CD14-positive monocyte (primary cell): Measurements from ENCODE around the gene MGAT5. TPM values are rescaled to one million over a fixed set of nuclear protein-coding genes. Genes with fewer than 3 reads are reported as not detected.

Source experiments
- DNase-seq, 3 donors: peaks; one replicate each; pipeline ENCODE4 v3.0.0-alpha.2; 2011 to 2022
- H2AFZ ChIP-seq: 2 replicates; pipeline ENCODE4 v1.6.0; 2012; ENCODE audit warnings: mild to moderate bottlenecking, low read depth, low read length, inconsistent platforms; ENCODE audit not compliant: insufficient read depth, poor library complexity, severe bottlenecking
- H3K27ac ChIP-seq, 2 donors: 1 replicate in 1 of 2; 2 replicates in 1 of 2; pipeline ENCODE4 v1.5.1; 2012 to 2013; ENCODE audit warnings: low read length in 2 of 2, control low read depth in 1 of 2, inconsistent platforms in 1 of 2, low read depth in 1 of 2, mild to moderate bottlenecking in 1 of 2
- H3K27me3 ChIP-seq, 2 donors: one replicate each; pipeline versions ENCODE4 v1.6.0 to v1.6.1; 2011 to 2013; ENCODE audit warnings: low read length in 2 of 2; ENCODE audit not compliant: control insufficient read depth in 2 of 2, insufficient read depth in 2 of 2
- H3K36me3 ChIP-seq, 2 donors: replicated peaks in 1 of 2; 1 replicate in 1 of 2; 2 replicates in 1 of 2; pipeline versions ENCODE4 v1.5.1 to v1.6.1; 2012 to 2013; ENCODE audit warnings: low read length in 2 of 2, control low read depth in 1 of 2, inconsistent platforms in 1 of 2, mild to moderate bottlenecking in 1 of 2; ENCODE audit not compliant: insufficient read depth in 2 of 2, control insufficient read depth in 1 of 2
- H3K4me1 ChIP-seq, 2 donors: 1 replicate in 1 of 2; 2 replicates in 1 of 2; pipeline versions ENCODE4 v1.5.1 to v1.6.1; 2012 to 2013; ENCODE audit warnings: low read length in 2 of 2, control low read depth in 1 of 2, inconsistent platforms in 1 of 2, mild to moderate bottlenecking in 1 of 2, moderate library complexity in 1 of 2; ENCODE audit not compliant: insufficient read depth in 2 of 2, control insufficient read depth in 1 of 2
- H3K4me2 ChIP-seq: replicated peaks from 2 replicates; pipeline ENCODE3; 2012; ENCODE audit warnings: low read length, moderate library complexity, mild to moderate bottlenecking; ENCODE audit not compliant: poor library complexity, severe bottlenecking; ENCODE audit errors: extremely low read depth
- H3K4me3 ChIP-seq, 3 experiments: fragments of 200-600 bp in 1 of 3; sonication (generic) in 1 of 3; replicated peaks in 1 of 3; 1 replicate in 2 of 3; 2 replicates in 1 of 3; pipeline ENCODE4 v1.5.1; 2011 to 2013; ENCODE audit warnings: low read length in 3 of 3, mild to moderate bottlenecking in 3 of 3, control low read depth in 2 of 3, low read depth in 2 of 3, inconsistent platforms in 1 of 3, moderate library complexity in 1 of 3
- H3K79me2 ChIP-seq: 2 replicates; pipeline ENCODE4 v1.6.0; 2012; ENCODE audit warnings: mild to moderate bottlenecking, control low read depth, inconsistent platforms, low read length, moderate library complexity; ENCODE audit not compliant: insufficient read depth
- H3K9ac ChIP-seq: 2 replicates; pipeline ENCODE4 v1.6.0; 2017; ENCODE audit warnings: low read length, mild to moderate bottlenecking; ENCODE audit not compliant: insufficient read depth, poor library complexity, severe bottlenecking
- H3K9me3 ChIP-seq, 2 donors: replicated peaks in 1 of 2; 1 replicate in 1 of 2; 2 replicates in 1 of 2; pipeline versions ENCODE4 v1.5.1 to v1.6.1; 2012 to 2013; ENCODE audit warnings: low read length in 2 of 2, control low read depth in 1 of 2; ENCODE audit not compliant: control insufficient read depth in 1 of 2, insufficient read depth in 1 of 2
- H4K20me1 ChIP-seq: 2 replicates; pipeline ENCODE4 v1.6.0; 2012; ENCODE audit warnings: mild to moderate bottlenecking, low read length, control low read depth, moderate library complexity; ENCODE audit not compliant: insufficient read depth
- H3K27ac Mint-ChIP-seq, 7 donors: one replicate each; pipeline ENCODE4 v1.8.0; 2020; ENCODE audit warnings: mild to moderate bottlenecking in 7 of 7, mixed read lengths in 7 of 7, moderate library complexity in 6 of 7, inconsistent platforms in 2 of 7
- H3K27me3 Mint-ChIP-seq, 3 donors: one replicate each; pipeline ENCODE4 v1.8.0; 2021 to 2022; ENCODE audit warnings: low read depth in 3 of 3, mild to moderate bottlenecking in 3 of 3, mixed read lengths in 3 of 3, moderate library complexity in 3 of 3, inconsistent platforms in 1 of 3
- H3K36me3 Mint-ChIP-seq, 2 donors: one replicate each; pipeline ENCODE4 v1.8.0; 2020; ENCODE audit warnings: mixed read lengths in 2 of 2, inconsistent platforms in 1 of 2, mild to moderate bottlenecking in 1 of 2
- H3K4me1 Mint-ChIP-seq: one replicate; pipeline ENCODE4 v1.8.0; 2020; ENCODE audit warnings: mild to moderate bottlenecking, mixed read lengths
- H3K4me3 Mint-ChIP-seq, 2 donors: one replicate each; pipeline ENCODE4 v1.8.0; 2020; ENCODE audit warnings: mild to moderate bottlenecking in 2 of 2, mixed read lengths in 2 of 2, moderate library complexity in 1 of 2
- H3K9me3 Mint-ChIP-seq, 7 donors: one replicate each; pipeline ENCODE4 v1.8.0; 2020 to 2022; ENCODE audit warnings: mixed read lengths in 7 of 7, mild to moderate bottlenecking in 6 of 7, moderate library complexity in 6 of 7, inconsistent platforms in 2 of 7
- WGBS: methylation state at CpG from one replicate; pipeline ENCODE4 v1.1.5; 2013; ENCODE audit warnings: missing lambda C conversion rate; ENCODE audit not compliant: insufficient coverage; 5-methylcytosine and 5-hydroxymethylcytosine counted together
- intact Hi-C, 2 donors: fragments of 100-400 bp; cut with micrococcal nuclease; formaldehyde crosslinking; loops; one replicate each; pipeline versions ENCODE4 v1.15.0 to v1.15.1; 2023
- polyA plus RNA-seq, 3 donors: library from polyadenylated mRNA; depleted of rRNA in 1 of 3; unstranded in 2 of 3; stranded (reverse) in 1 of 3; fragments of 300-500 nt in 2 of 3; fragments of >200 nt in 1 of 3; fragmentation: Illumina TruSeq in 2 of 3; gene quantifications; 1 replicate in 2 of 3; 2 replicates in 1 of 3; pipeline ENCODE4 v1.2.3, GENCODE V29; 2012 to 2021
- TF ChIP-seq, protein P1 (sequence below): fragments of 200-600 bp; IDR thresholded peaks from one replicate; pipeline ENCODE4 v1.8.0; 2022; ENCODE audit warnings: antibody characterized with exemption, mild to moderate bottlenecking

The MGAT5 gene
- polyA plus RNA-seq, 3 donors = 1.9 to 6.6 (median 2.4) TPM

DNA sequence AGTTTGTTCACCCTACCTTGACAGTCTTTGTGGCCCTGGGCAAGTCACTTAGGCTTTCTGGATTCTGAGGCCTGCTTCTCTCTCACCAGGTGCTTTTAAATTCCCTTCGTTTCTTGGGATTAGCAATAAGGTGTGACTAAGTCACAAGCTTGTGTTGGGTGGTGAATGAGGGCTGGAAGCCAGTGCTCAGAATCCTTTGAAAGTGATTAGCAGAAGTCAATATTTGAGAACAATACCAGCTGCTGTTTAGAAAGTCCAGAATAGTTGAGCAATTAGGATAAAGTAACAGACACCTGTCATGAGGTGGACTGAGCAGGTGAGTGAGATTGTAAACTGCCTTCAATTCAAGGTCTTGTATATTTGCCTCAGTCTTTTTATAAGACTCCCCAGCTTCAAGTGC, 19.3 kb upstream of the MGAT5 start:
- peak overlapping the region in 1 of 2 donors; percentile 10 for H3K27ac ChIP-seq
- Mint-ChIP-seq H3K36me3 (no peaks in the 10 kb centered on the region), H3K27ac (peak overlapping the region in 1 of 7 donors; percentile 32), H3K9me3 (peaks cover 0 to 3% (median 0%) of the 10 kb centered on the region in 7 donors), H3K27me3 (no peaks in the 10 kb centered on the region), H3K4me3 (no peak overlapping the region), H3K4me1 (peaks cover 39% of the 10 kb centered on the region)
- peaks cover 29% of the 10 kb centered on the region for H3K79me2 ChIP-seq
- peaks cover 19% of the 10 kb centered on the region for H4K20me1 ChIP-seq
- H3K4me1 ChIP-seq = peaks cover 18 to 24% of the 10 kb centered on the region in 2 donors
- H3K4me3 ChIP-seq = no peak overlapping the region
- no peaks in the 10 kb centered on the region for H3K9me3 ChIP-seq
- H3K4me2 ChIP-seq = no peak overlapping the region
- no peaks in the 10 kb centered on the region for H3K27me3 ChIP-seq
- H3K36me3 ChIP-seq = no peaks in the 10 kb centered on the region
- TF ChIP-seq, protein P1, sequence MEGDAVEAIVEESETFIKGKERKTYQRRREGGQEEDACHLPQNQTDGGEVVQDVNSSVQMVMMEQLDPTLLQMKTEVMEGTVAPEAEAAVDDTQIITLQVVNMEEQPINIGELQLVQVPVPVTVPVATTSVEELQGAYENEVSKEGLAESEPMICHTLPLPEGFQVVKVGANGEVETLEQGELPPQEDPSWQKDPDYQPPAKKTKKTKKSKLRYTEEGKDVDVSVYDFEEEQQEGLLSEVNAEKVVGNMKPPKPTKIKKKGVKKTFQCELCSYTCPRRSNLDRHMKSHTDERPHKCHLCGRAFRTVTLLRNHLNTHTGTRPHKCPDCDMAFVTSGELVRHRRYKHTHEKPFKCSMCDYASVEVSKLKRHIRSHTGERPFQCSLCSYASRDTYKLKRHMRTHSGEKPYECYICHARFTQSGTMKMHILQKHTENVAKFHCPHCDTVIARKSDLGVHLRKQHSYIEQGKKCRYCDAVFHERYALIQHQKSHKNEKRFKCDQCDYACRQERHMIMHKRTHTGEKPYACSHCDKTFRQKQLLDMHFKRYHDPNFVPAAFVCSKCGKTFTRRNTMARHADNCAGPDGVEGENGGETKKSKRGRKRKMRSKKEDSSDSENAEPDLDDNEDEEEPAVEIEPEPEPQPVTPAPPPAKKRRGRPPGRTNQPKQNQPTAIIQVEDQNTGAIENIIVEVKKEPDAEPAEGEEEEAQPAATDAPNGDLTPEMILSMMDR = no peak
- DNase-seq = no peak
- WGBS = 83% methylated on average over 1 of the region's 1 CpG
- no peak overlapping the region for H2AFZ ChIP-seq
- intact Hi-C loops = no loop called here
- no peak overlapping the region for H3K9ac ChIP-seq

DNA sequence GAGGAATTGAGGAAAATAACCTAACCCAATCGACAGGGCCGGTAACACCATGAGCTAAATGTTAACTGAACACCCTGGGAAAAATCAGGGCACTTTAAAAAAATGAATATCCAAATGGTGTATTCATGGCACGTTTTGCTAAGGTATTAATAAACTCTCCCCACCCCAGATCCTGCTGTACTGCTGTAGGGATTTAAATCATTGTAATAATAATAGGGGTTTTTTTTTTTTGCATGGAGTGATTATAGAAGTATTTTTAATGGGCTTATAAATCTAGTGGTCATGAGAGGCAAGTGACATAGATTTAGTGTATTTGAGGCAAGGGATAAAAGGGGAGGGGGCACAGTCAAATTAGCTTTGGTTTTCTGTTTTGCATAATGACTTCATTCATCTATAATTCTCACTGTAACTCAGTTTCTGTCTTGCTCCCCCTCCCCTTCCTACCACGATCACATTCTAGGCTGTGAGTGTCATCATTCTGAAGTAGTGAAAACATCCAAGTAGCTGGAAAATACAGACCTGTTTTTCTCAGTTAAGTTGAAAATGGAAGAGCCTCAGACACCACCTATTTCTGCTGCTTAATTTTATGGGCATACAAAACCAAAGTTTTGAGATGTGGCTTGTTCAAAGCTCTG, 18.2 kb upstream of the MGAT5 start:
- Histone ChIP-seq H3K27ac (no peak overlapping the region), H3K4me3 (no peak overlapping the region), H3K9ac (no peak overlapping the region), H3K4me1 (peaks cover 18 to 24% of the 10 kb centered on the region in 2 donors), H2AFZ (no peak overlapping the region), H3K9me3 (no peaks in the 10 kb centered on the region), H3K36me3 (no peaks in the 10 kb centered on the region), H4K20me1 (peaks cover 19% of the 10 kb centered on the region), H3K27me3 (no peaks in the 10 kb centered on the region), H3K79me2 (peaks cover 28% of the 10 kb centered on the region), H3K4me2 (no peak overlapping the region)
- H3K36me3 Mint-ChIP-seq = no peaks in the 10 kb centered on the region
- H3K9me3 Mint-ChIP-seq = peaks cover 0 to 3% (median 0%) of the 10 kb centered on the region in 7 donors
- intact Hi-C loops = no loop called here
- no peak overlapping the region for H3K4me3 Mint-ChIP-seq
- peaks cover 36% of the 10 kb centered on the region for H3K4me1 Mint-ChIP-seq
- H3K27me3 Mint-ChIP-seq = no peaks in the 10 kb centered on the region
- H3K27ac Mint-ChIP-seq = no peak overlapping the region
- WGBS = no CpG with 5 or more reads among the region's 4 CpGs
- TF ChIP-seq, protein P1 = no peak
- DNase-seq = no peak
